Thoracic aorta (tissue), 2 donors: ENCODE data around the gene CHRND. TPM values are rescaled to one million over a fixed set of nuclear protein-coding genes. Genes with fewer than 3 reads are reported as not detected.

Source experiments
- ATAC-seq: fragments of 150-250 bp; one replicate; pipeline ENCODE4 v1.8.0; 2017; ENCODE audit warnings: low read depth; ENCODE audit not compliant: insufficient number of reproducible peaks, low FRiP score
- DNase-seq: peaks from one replicate; pipeline ENCODE4 v3.0.0-alpha.2; 2020; ENCODE audit warnings: low spot score
- H3K27ac ChIP-seq, 2 donors: fragments of 200-600 bp; sonication (generic); 1 replicate in 1 of 2; 2 replicates in 1 of 2; pipeline ENCODE4 v1.5.1; 2016; ENCODE audit warnings: mild to moderate bottlenecking in 2 of 2, moderate library complexity in 2 of 2
- H3K27me3 ChIP-seq: fragments of 200-600 bp; sonication (generic); replicated peaks from 2 replicates; pipeline ENCODE4 v1.6.0; 2016; ENCODE audit warnings: mild to moderate bottlenecking; ENCODE audit not compliant: insufficient read depth
- H3K36me3 ChIP-seq: fragments of 200-600 bp; sonication (generic); one replicate; pipeline ENCODE4 v1.5.1; 2016
- H3K4me1 ChIP-seq, 2 donors: fragments of 200-600 bp; sonication (generic); 1 replicate in 1 of 2; 2 replicates in 1 of 2; pipeline versions ENCODE4 v1.5.1 to v1.6.0; 2016; ENCODE audit warnings: low read depth in 2 of 2, mild to moderate bottlenecking in 1 of 2; ENCODE audit not compliant: control insufficient read depth in 1 of 2
- H3K4me3 ChIP-seq: fragments of 200-600 bp; sonication (generic); 2 replicates; pipeline ENCODE4 v1.5.1; 2016; ENCODE audit warnings: mild to moderate bottlenecking
- H3K9me3 ChIP-seq: fragments of 200-600 bp; sonication (generic); 2 replicates; pipeline ENCODE4 v1.5.1; 2016
- CTCF ChIP-seq: fragments of 200-600 bp; sonication (generic); IDR thresholded peaks from one replicate; pipeline ENCODE4 v1.5.1; 2019; ENCODE audit warnings: antibody characterized with exemption
- total RNA-seq, 2 donors: library from RNA; depleted of rRNA; stranded (reverse); fragments of >200 nt; gene quantifications; one replicate each; pipeline versions ENCODE4 v1.1.0 to v1.2.3, GENCODE V29; 2016

The CHRND gene
- total RNA-seq, 2 donors from 2014 or later: not detected

GRCh38 chr2:232539298-232540231, 13.6 kb downstream of the CHRND start, which contains the start of gene CHRNG:
TSS of gene CHRNG (plus strand) at chr2:232539692. CDS start at chr2:232539748, 56 bp downstream.
- H3K4me1 ChIP-seq: no peaks in the 10 kb centered on the region
- H3K27me3 ChIP-seq: no peaks in the 10 kb centered on the region

GRCh38 chr2:232540441-232541041, 14.6 kb downstream of the CHRND start:
- H3K27me3 ChIP-seq: no peaks in the 10 kb centered on the region
- DNase-seq: no peak

More at GRCh38 chr2:232539298-232540231, 13.6 kb downstream of the CHRND start, which contains the start of gene CHRNG:
- H3K9me3 ChIP-seq: peaks cover 3% of the 10 kb centered on the region
- DNase-seq (no peak), ATAC-seq (no peak)
- no peak for TF ChIP-seq CTCF
- H3K36me3 ChIP-seq: no peaks in the 10 kb centered on the region
- no peak within 1 kb of the TSS for H3K4me3 ChIP-seq
- no peak within 1 kb of the TSS for H3K27ac ChIP-seq

GRCh38 chr2:232541195-232541960, 15.4 kb downstream of the CHRND start:
- no peak for TF ChIP-seq CTCF
- DNase-seq (no peak), ATAC-seq (no peak)

More at GRCh38 chr2:232540441-232541041, 14.6 kb downstream of the CHRND start:
- Histone ChIP-seq H3K4me3 (no peak overlapping the region), H3K36me3 (no peaks in the 10 kb centered on the region), H3K9me3 (peaks cover 3% of the 10 kb centered on the region), H3K27ac (no peak overlapping the region), H3K4me1 (no peaks in the 10 kb centered on the region)
- no peak for ATAC-seq
- TF ChIP-seq CTCF: no peak

GRCh38 chr2:232541961-232542714, 16.2 kb downstream of the CHRND start:
- Histone ChIP-seq H3K27me3 (no peaks in the 10 kb centered on the region), H3K27ac (no peak overlapping the region), H3K4me3 (no peak overlapping the region), H3K9me3 (no peaks in the 10 kb centered on the region), H3K4me1 (no peaks in the 10 kb centered on the region), H3K36me3 (no peaks in the 10 kb centered on the region)
- no peak for ATAC-seq
- no peak for TF ChIP-seq CTCF
- no peak for DNase-seq

More at GRCh38 chr2:232541195-232541960, 15.4 kb downstream of the CHRND start:
- Histone ChIP-seq H3K4me3 (no peak overlapping the region), H3K27me3 (no peaks in the 10 kb centered on the region), H3K9me3 (no peaks in the 10 kb centered on the region), H3K36me3 (no peaks in the 10 kb centered on the region), H3K4me1 (no peaks in the 10 kb centered on the region), H3K27ac (no peak overlapping the region)
